ENCODE results near the gene CASZ1.

The CASZ1 gene

GRCh38 chr1:10733474-10734366 is 62.7 kb downstream of the CASZ1 start:
- no peaks in the 10 kb centered on the region for H3K36me3 ChIP-seq (ENCODE audit: insufficient read depth, low read length)
- no peak overlapping the region for H3K9ac ChIP-seq (ENCODE audit: low read depth, low read length)
- H3K4me1 ChIP-seq (ENCODE audit: insufficient read depth, low read length) = peaks cover 21% of the 10 kb centered on the region
- no peaks in the 10 kb centered on the region for H3K9me3 ChIP-seq (ENCODE audit: control insufficient read depth, insufficient read depth, low read length)

DNA sequence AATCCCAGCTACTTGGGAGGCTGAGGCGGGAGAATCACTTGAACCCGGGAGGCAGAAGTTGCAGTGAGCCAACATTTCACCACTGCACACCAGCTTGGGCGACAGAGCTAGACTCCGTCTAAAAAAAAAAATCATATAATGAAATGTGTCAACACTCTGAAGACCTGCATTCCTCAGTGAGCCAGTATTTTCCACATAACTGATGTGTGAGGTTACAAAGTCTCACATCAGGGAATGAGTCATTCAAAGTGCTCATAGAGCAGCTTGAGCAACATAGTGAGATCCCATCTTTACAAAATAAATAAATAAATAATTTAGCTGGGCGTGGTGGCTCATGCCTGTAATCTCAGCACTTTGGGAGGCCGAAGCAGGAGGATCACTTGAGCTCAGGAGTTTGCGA is 65.5 kb downstream of the CASZ1 start:
- H3K36me3 ChIP-seq (ENCODE audit: insufficient read depth, low read length) = no peaks in the 10 kb centered on the region
- H3K9ac ChIP-seq (ENCODE audit: low read depth, low read length) = no peak overlapping the region
- H3K9me3 ChIP-seq (ENCODE audit: control insufficient read depth, insufficient read depth, low read length) = no peaks in the 10 kb centered on the region
- peaks cover 15% of the 10 kb centered on the region for H3K4me1 ChIP-seq (ENCODE audit: insufficient read depth, low read length)

DNA sequence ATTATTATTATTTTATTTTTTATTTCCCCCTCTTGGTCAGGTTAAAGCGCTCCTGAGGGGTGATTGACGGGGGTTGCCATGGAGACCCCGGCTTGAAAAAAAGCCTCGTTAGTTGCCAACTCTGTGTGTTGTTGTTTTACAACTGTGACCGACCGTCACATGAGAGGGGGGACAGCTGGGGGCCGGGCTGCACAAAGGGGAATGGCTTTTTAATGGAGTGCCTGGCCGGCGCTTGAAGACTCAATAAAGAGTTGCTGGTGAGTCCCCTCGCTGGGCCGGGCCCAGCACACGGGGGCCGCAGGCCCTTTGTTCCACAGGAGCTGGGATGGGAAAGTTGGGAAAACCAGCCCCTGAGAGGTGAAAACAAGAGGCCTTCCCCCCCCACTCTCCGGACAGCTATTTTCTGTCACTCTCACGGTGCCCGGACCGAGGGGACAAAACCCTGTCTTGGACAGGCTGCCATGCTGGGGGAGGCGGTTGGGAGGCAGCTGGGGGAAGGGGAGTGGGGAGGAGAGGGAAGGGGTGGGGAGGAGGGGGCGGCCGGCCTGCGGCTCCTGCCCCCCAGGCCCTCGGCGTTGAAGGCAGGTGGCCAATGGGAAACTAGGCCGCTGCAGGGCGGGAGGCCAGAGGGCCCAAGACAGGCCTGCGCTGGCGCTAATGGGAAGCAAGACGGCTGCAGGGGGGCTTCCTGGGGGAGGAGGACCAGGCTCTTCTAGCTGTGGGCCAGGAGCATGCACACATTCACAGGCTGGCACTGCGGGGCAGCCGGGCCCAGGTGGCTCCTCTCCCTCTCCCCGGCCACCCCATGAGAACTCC is 67.6 kb downstream of the CASZ1 start:
- H3K9me3 ChIP-seq (ENCODE audit: control insufficient read depth, insufficient read depth, low read length) = no peaks in the 10 kb centered on the region
- H3K36me3 ChIP-seq (ENCODE audit: insufficient read depth, low read length) = no peaks in the 10 kb centered on the region
- no peak overlapping the region for H3K9ac ChIP-seq (ENCODE audit: low read depth, low read length)
- peaks cover 4% of the 10 kb centered on the region; the same call in 1 of the 2 replicates for H3K4me1 ChIP-seq (ENCODE audit: insufficient read depth, low read length)

DNA sequence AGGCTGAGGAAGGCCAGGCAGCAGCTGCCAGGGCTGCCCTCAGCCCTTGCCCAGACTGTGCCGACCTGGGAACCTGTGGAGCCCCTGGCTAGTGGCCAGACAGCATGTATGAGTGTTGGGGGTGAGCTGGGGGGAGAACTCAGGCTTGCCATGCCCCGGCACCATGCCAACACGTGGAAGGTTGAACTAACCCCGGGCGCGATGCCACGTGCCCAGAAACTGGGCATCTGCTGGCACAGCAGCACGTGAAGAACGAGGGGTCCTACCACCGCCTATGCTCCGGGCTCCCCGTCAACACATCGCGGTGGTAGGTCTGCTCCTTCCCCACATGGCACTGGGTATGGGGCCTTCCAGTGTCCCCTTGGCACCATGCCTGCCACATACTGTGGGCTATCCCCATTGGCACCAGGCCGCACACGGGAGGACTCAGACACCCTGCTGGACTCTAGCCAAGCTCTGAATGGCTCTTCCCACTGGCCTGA is 68.7 kb downstream of the CASZ1 start:
- H3K9me3 ChIP-seq (ENCODE audit: control insufficient read depth, insufficient read depth, low read length) = no peaks in the 10 kb centered on the region
- no peak overlapping the region for H3K9ac ChIP-seq (ENCODE audit: low read depth, low read length)
- H3K36me3 ChIP-seq (ENCODE audit: insufficient read depth, low read length) = no peaks in the 10 kb centered on the region
- H3K4me1 ChIP-seq (ENCODE audit: insufficient read depth, low read length) = no peaks in the 10 kb centered on the region

DNA sequence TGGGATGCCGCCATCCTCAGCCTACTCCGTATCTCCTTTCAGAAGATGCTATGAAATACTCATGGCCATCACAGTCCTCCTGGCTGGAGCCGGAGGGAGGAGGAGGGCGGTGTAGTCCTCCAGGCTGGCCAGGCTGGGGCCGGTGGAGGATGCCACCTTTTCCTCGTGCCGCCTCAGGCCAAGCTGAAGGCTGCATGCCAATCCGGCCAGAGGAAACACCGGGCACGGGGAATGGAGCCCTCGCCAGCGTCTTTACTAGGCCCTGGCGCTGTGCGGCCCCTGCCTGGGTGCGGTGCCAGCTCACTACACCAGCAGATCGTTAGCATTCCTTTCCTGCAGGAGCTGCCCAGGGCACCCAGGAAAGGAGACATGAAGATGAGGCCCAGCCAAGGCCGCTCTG is 70.1 kb downstream of the CASZ1 start:
- Histone ChIP-seq H3K4me1 (ENCODE audit: insufficient read depth, low read length) (no peaks in the 10 kb centered on the region), H3K9me3 (ENCODE audit: control insufficient read depth, insufficient read depth, low read length) (no peaks in the 10 kb centered on the region), H3K36me3 (ENCODE audit: insufficient read depth, low read length) (no peaks in the 10 kb centered on the region), H3K9ac (ENCODE audit: low read depth, low read length) (no peak overlapping the region)

GRCh38 chr1:10724948-10725847 is 71.2 kb downstream of the CASZ1 start:
- Histone ChIP-seq H3K9me3 (ENCODE audit: control insufficient read depth, insufficient read depth, low read length) (no peaks in the 10 kb centered on the region), H3K36me3 (ENCODE audit: insufficient read depth, low read length) (no peaks in the 10 kb centered on the region), H3K9ac (ENCODE audit: low read depth, low read length) (no peak overlapping the region), H3K4me1 (ENCODE audit: insufficient read depth, low read length) (no peaks in the 10 kb centered on the region)

- Histone ChIP-seq H3K36me3 (ENCODE audit: insufficient read depth, low read length) (no peaks in the 10 kb centered on the region), H3K9ac (ENCODE audit: low read depth, low read length) (no peak overlapping the region), H3K4me1 (ENCODE audit: insufficient read depth, low read length) (no peaks in the 10 kb centered on the region), H3K9me3 (ENCODE audit: control insufficient read depth, insufficient read depth, low read length) (no peaks in the 10 kb centered on the region)
Observed at GRCh38 chr1:10724511-10724910, 71.9 kb downstream of the CASZ1 start.

DNA sequence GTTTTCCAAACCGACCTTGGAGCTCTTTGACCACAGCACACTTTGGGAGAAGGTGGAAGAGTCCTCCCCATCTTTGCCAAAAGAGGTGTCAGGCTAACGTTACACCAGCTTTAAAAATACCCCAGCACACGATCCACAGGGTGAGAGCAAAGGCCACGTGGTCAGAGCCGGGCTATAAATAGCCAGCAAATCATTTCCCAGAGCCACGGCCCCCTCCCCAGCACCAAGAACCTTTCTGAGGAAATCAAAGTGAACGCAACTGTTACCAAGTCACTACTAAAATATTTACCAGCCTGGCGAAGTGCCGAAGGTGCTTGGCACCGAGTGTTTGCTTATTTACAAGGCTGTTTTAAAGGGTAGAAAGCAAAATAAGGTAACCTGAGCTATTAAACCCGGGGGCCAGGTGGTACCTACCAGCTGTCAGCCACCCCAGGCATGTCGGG is 72.4 kb downstream of the CASZ1 start:
- H3K4me1 ChIP-seq (ENCODE audit: insufficient read depth, low read length) = no peaks in the 10 kb centered on the region
- H3K9ac ChIP-seq (ENCODE audit: low read depth, low read length) = no peak overlapping the region
- no peaks in the 10 kb centered on the region for H3K9me3 ChIP-seq (ENCODE audit: control insufficient read depth, insufficient read depth, low read length)
- H3K36me3 ChIP-seq (ENCODE audit: insufficient read depth, low read length) = no peaks in the 10 kb centered on the region

- Histone ChIP-seq H3K36me3 (ENCODE audit: insufficient read depth, low read length) (no peaks in the 10 kb centered on the region), H3K9me3 (ENCODE audit: control insufficient read depth, insufficient read depth, low read length) (no peaks in the 10 kb centered on the region), H3K4me1 (ENCODE audit: insufficient read depth, low read length) (no peaks in the 10 kb centered on the region)
Observed at GRCh38 chr1:10723317-10723716, 73.1 kb downstream of the CASZ1 start.

GRCh38 chr1:10722803-10723202 is 73.6 kb downstream of the CASZ1 start:
- Histone ChIP-seq H3K36me3 (ENCODE audit: insufficient read depth, low read length) (no peaks in the 10 kb centered on the region), H3K9ac (ENCODE audit: low read depth, low read length) (no peak overlapping the region), H3K4me1 (ENCODE audit: insufficient read depth, low read length) (no peaks in the 10 kb centered on the region), H3K9me3 (ENCODE audit: control insufficient read depth, insufficient read depth, low read length) (no peaks in the 10 kb centered on the region)

More at GRCh38 chr1:10723317-10723716, 73.1 kb downstream of the CASZ1 start:
- no peak overlapping the region for H3K9ac ChIP-seq (ENCODE audit: low read depth, low read length)

- Histone ChIP-seq H3K36me3 (ENCODE audit: insufficient read depth, low read length) (no peaks in the 10 kb centered on the region), H3K9me3 (ENCODE audit: control insufficient read depth, insufficient read depth, low read length) (no peaks in the 10 kb centered on the region), H3K4me1 (ENCODE audit: insufficient read depth, low read length) (no peaks in the 10 kb centered on the region), H3K9ac (ENCODE audit: low read depth, low read length) (no peak overlapping the region)
Observed at GRCh38 chr1:10721381-10722321, 74.8 kb downstream of the CASZ1 start.

DNA sequence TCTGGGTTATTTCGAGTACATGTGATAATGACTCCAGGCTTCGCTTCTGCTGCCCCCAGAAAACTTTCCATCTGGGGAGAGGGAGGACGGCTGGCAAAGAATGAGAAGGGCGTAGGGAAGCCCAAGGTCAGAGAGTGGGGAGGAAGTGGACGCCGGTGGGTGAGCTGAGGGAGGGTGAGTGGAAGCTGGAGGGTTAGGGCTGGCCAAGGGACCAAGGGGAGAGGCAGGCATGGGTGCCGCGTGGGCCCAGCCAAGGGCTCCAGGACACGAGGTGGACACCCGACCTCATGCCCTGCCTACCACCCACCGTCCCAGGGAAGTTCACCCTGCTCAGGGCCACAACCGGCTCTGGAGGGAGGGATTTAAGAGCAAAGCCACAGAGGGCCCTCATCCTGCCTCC is 75.8 kb downstream of the CASZ1 start:
- no peaks in the 10 kb centered on the region for H3K36me3 ChIP-seq (ENCODE audit: insufficient read depth, low read length)
- H3K9me3 ChIP-seq (ENCODE audit: control insufficient read depth, insufficient read depth, low read length) = no peaks in the 10 kb centered on the region
- peaks cover 3% of the 10 kb centered on the region; the same call in 1 of the 2 replicates for H3K4me1 ChIP-seq (ENCODE audit: insufficient read depth, low read length)
- H3K9ac ChIP-seq (ENCODE audit: low read depth, low read length) = no peak overlapping the region

DNA sequence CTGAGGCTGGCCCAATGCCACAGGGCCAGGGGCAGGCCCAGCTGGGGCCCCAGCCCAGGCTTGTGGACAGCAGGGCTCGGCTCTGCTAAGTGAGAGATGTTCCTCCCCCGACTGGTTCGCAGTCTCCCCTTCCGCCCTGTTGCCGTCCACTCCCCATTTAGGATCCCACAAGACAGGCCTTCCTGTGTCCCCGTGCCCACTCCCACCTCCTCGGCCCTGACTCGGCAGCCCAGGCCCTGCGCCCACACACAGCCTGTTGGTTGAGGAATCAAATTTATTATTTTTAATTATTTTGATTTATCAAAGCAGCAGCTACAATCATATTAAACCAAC is 78.4 kb downstream of the CASZ1 start:
- no peak overlapping the region for H3K9ac ChIP-seq (ENCODE audit: low read depth, low read length)
- peaks cover 3% of the 10 kb centered on the region; the same call in 1 of the 2 replicates for H3K4me1 ChIP-seq (ENCODE audit: insufficient read depth, low read length)
- no peaks in the 10 kb centered on the region for H3K36me3 ChIP-seq (ENCODE audit: insufficient read depth, low read length)
- no peaks in the 10 kb centered on the region for H3K9me3 ChIP-seq (ENCODE audit: control insufficient read depth, insufficient read depth, low read length)
